ENCODE data around the gene NANOS3.

NANOS3 gene

DNA sequence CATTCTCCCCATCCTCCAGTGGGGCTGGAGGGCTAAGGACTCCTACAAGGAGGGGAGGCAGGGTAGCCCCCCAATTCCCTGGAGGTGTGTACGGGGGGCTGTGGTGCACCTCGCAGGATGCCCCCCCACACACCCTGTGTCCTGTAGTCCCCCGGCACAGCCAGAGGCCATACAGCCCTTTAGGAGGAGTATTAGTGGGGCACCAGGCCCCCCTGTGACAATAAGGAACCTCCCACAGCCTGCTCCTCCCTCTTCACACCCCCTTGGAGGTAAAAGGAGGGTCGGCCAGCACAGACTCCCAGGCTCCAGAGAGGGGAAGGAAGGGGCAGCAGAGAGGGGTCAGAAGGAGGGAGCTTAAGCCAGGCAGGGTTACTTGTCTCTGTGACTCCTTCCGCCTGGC, at the start of gene NANOS3:
NANOS3 (plus strand) TSS at position 301 of the 400 bp plus-strand sequence. CDS start 115 bp downstream, outside the sequence.
- no peak for DNase-seq

DNA sequence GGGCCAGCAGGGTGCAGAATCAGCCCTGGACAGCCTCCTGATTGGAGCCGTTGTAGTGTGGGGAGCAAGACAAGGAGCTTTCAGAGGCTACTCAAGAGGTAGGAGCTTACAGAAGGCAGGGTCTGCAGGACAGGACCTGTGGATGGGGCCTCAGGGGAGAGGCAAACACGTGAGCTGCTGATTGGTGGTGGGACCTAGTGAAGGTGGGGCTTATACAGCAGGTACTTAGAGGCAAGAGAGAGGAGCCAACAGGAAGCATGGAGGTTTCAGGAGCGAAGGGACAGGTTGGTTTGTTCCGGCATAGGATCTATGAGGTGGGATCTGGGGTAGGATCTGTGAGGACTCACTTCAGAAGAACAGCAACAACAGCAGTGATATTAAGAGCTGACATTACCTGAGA, 49.3 kb upstream of the NANOS3 start:
- DNase-seq = no peak

DNA sequence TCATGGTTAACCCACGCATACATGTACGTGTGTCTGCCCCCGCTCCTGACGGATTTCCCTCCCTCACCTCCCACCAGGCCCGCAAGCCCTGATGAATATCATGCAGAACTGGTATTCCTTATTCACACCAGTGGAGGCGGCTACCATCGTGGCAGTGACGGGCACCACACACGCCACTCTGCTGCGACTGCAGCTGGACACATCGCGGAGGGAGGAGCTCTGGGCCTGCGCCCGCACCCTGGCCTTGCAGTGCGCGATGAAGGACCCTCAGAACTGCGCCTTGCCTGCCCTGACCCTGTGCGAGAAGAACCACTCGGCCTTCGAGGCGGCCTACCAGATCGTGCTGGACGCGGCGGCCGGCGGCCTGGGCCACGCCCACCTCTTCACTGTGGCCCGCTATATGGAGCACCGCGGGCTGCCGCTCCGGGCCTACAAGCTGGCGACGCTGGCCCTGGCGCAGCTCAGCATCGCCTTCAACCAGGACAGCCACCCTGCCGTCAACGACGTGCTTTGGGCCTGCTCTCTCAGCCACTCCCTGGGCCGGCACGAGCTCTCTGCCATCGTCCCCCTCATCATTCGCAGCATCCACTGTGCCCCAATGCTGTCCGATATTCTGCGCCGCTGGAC, 46.7 kb upstream of the NANOS3 start:
- no peak for DNase-seq

DNA sequence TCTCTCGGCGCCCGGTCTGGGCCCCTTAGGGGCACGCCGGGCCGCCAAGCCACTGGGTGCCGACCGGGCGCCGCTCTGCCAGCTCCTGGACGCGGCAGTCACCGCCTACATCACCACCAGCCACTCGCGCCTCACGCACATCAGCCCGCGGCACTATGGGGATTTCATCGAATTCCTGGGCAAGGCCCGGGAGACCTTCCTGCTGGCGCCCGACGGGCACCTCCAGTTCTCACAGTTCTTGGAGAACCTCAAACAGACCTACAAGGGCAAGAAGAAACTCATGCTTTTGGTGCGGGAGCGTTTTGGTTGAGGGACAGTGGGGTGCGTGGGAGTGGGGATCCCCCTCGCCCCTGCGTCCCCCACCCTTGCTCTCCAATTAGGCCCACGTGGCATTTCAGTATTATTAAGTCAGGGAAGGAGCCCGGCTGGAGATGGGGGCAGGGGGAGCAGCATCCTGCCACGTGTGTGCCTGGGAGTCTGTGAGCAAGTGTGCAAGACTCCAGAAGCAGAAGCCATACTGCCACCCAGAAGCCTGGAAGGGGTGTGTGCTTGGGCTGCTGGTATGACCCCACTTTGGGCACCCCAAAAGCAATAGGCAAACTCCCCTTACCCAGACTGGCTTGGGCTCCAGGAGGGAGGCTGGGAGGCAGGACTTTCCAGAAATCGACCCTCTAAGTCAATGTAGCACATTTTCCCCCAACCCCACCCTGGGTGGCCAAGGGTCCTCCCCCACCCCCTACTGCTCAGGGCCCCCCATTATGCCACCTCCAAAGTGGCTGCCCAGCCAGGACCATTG, 46.0 kb upstream of the NANOS3 start:
- DNase-seq = no peak

- no peak for DNase-seq
These were observed 45.1 kb upstream of the NANOS3 start for GRCh38 chr19:13831537-13832467.

GRCh38 chr19:13833330-13834243, 43.3 kb upstream of the NANOS3 start:
- peak; percentile 91 to 93 for DNase-seq

DNA sequence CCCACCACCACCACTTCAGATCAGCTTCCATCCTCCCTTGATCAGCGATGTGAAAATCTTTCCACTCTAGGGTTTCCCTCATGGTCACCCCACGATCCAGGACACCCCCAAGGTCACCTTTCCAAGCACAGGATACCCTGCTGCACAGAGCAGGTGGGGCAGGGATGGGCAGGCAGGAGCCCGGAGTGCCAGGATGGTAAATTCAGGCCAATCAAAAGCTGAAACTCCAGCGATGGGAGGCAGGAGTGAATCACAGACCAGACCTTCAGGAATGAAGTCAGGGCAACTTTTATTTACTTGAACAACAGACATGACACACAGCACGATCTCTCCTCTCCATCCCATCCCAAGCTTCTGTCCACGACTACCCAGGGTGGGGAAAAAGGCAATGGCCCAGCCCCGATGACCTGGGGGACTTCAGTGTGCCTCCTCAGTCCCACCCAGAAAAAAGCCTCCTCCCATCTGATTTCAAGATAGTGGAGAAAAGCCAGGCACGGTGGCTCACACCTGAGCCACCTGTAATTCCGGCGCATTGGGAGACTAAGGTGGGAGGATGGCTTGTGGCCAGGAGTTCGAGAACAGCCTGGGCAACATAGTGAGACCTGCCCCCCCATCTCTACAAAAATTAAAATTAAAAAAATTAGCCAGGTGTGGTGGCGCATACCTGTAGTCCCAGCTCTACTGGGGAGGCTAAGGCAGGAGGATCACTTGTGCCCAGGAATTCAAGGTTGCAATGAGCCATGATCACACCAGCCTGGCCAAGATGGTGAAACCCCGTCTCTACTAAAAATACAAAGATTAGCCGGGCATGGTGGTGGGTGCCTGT, 42.5 kb upstream of the NANOS3 start:
- no peak for DNase-seq

DNA sequence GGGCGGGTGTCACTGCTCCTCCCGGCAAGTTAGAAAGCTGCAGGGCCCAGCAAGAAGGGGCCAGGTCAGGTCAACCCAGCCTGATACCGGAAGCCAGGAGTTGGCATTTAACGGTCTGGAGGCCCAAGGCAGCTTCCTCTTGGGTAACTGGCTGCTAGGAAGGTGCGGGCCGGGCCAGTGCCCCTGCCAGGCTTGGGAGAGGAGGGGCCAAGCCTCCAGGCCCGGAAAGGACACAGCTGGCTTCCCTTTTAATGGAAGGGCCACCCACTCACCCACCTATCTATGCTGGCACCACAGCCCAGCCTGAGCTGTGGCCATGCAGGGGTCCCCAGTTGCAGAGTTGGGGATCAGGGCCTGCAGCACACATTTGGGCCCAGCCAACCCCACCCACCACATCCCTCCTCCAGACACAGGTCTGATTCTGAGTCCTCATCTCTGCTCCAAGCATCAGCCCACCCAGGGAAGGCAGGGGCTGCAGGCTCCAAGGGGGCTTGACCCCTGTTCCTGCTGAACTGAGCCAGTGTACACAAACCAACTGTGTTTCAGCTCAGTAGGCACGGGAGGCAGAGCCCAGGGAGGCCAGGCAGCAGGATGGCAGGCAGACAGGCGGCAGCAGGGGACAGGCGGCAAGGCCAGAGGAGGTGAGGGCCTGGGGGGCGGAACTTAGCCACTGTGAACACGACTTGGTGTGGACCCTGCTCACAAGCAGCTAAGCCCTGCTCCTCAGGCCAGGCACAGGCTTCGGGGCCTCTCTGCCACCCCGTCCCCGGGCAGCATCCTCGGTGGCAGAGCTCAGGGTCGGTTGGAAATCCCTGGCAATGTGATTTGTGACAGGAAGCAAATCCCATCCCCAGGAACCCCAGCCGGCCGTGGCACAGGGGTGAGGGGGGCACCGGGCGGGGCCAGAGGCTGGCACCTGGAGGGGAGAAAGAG, 40.9 kb upstream of the NANOS3 start:
- DNase-seq = peak in 1 of 2 donors; percentile 19

GRCh38 chr19:13838435-13839129, 38.4 kb upstream of the NANOS3 start:
- DNase-seq = no peak

DNA sequence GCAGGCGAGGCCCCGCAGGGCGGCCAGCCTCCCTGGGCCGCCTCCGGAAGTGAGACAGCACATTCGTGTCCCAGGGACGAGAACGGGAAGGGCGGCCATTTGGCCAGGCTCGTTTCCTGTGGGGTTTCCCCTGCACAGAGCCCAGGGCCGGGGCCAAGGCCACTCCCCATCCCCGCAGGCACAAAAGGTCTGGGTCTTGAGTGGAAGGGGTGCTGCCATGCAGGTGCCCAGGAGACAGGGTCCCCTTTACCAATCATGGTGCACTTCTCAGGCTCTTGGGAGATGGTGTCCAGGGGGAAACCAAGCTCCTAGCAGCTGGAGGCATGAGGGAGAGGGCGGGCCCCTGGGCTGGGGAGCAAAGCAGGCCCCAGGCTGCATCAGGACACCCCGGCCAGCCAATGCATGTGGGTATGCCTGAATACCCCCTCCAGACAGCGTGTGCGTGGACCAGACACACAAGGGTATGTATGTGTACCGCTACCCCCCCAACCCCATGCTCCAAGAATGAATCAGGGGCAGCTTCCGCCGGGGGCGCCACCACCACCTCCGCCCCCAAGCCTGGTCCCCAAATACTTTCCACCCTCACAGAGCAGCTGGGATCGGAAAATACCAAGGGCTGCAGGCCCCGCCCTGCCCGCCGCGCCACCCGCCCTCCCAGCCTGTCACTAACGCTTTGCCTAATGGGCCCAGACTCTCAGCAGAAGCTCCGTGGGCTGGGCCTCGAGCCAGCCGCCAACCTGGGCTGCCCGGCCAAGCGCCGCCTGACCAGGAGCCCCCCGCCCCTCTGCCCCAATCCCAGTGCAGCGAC, 37.6 kb upstream of the NANOS3 start:
- DNase-seq = peak; percentile 86 to 91

DNA sequence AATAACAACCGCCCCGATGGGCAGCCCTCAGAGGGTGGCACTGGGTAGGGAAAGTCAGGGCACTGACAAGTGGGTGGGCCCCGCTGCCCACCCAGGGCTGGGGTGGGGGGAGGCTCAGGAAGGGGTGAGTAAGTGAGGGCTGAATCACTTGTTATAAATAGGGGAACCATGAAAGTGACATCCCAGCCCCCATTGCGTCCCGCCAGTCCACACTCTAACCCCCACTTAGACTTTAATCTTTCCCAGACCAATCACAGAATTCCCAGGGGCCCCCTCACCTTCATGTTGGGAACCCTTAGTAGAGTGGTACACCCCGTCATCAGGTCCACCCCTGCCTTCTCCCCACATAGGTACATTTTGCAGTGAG, 37.0 kb upstream of the NANOS3 start:
- peak in 1 of 2 donors; percentile 58 for DNase-seq

- DNase-seq = peak in 1 of 2 donors; percentile 58
These were observed 36.4 kb upstream of the NANOS3 start for GRCh38 chr19:13840305-13841085.

- DNase-seq = peak in 1 of 2 donors; percentile 43
These were observed 35.6 kb upstream of the NANOS3 start for GRCh38 chr19:13841086-13841961.

- no peak for DNase-seq
These were observed 35.0 kb upstream of the NANOS3 start for GRCh38 chr19:13841962-13842290.

GRCh38 chr19:13842291-13843103, 34.4 kb upstream of the NANOS3 start:
- DNase-seq = peak; percentile 63 to 75
